AG04450 (cell line): ENCODE results near the gene RABGAP1L. TPM values are rescaled to one million over a fixed set of nuclear protein-coding genes. Genes with fewer than 3 reads are reported as not detected.
"Not testable (repeated sequence)": the region's sequence is repeated elsewhere in the genome, so short reads cannot be mapped to it uniquely, and the experiment has no call there.

ENCODE experiments used
- CTCF ChIA-PET: fragments of 300-600, 350-600 bp; formaldehyde crosslinking; extraction: SDS; loops from one replicate; lab custom pipeline; 2022; ENCODE audit warnings: antibody characterized with exemption, inconsistent platforms; lab: Charles Lee
- POLR2A ChIA-PET: fragments of 350-600 bp; formaldehyde crosslinking; extraction: SDS; loops from one replicate; lab custom pipeline; 2021; ENCODE audit warnings: antibody characterized with exemption, inconsistent platforms; lab: Yijun Ruan, JAX
- DNase-seq: peaks from one replicate; pipeline ENCODE4 v3.0.0-alpha.2; 2011; ENCODE audit warnings: low read depth, low spot score
- H3K27ac ChIP-seq: one replicate; pipeline ENCODE4 v1.5.1; 2012; ENCODE audit warnings: low read depth, low read length, control low read depth
- H3K27me3 ChIP-seq: one replicate; pipeline ENCODE4 v1.6.0; 2012; ENCODE audit warnings: low read length; ENCODE audit not compliant: control insufficient read depth, insufficient read depth
- H3K4me3 ChIP-seq: 2 replicates; pipeline ENCODE4 v1.5.1; 2011; ENCODE audit warnings: mild to moderate bottlenecking, low read depth, low read length, control low read depth
- H3K9me3 ChIP-seq: 2 replicates; pipeline ENCODE4 v1.5.1; 2012; ENCODE audit warnings: low read length; ENCODE audit not compliant: control insufficient read depth, insufficient read depth
- CTCF ChIP-seq: IDR thresholded peaks from 2 replicates; pipeline ENCODE4 v1.5.1; 2011; ENCODE audit warnings: low read depth, low read length, control low read depth, inconsistent platforms
- polyA plus RNA-seq: library from polyadenylated mRNA; depleted of rRNA; stranded (reverse); fragments of >200 nt; gene quantifications from 2 replicates; pipeline ENCODE4 v1.2.3, GENCODE V29; 2011

The RABGAP1L gene
- polyA plus RNA-seq, 1 experiment, result 21.2 TPM

DNA sequence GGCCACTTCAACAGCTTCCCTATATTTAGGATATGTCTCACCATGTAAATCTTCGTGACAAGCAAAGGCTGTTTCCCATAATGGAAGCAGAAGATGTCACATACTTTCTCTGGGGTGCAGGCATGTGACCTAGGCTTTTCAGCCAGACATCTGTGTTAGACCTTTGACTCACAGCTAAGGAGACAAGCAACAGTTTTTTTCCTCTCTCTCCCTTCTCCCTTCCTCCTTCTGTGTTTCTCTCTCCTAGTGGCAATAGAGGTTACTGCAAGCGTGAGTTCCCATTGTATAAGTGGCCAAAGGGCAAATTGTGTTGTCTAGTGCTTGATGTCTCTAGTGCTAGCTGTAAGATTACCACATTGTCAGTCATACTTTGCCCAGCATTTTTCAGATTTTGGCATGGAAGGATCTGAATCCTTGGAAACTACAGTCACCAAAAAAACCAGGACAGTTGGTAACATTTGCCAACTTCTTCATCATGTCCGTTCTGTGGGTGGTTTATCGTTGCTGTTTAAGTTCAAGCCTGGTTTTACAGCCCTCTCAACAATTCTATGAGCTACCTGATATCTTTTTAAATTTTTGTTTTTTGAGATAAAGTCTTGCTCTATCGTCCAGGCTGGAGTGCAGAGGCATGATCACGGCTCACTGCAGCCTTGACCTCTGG lies 44.4 kb upstream of the RABGAP1L start:
- POLR2A ChIA-PET, result no interaction called here

DNA sequence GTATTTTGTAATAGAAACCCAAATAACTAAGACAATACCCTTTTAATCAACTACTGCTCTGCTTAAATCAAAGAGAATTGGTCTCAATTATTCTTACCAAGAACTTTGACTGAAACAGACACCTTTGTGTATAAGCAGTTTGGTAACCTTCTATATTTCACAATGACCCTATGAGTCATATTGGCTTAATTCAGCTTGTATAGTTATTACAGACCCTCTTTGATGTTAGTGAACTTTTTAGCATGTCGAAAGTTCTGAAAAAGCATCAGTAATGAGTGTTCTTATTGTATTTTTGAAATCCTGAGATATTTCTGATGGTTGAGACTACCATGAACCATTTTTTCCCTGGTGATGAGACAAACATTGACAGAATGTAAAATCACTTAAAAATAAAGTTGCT lies 43.3 kb upstream of the RABGAP1L start:
- ChIA-PET POLR2A (no interaction called here), CTCF (no interaction called here)
- DNase-seq, result no peak
- Histone ChIP-seq H3K4me3 (no peak overlapping the region), H3K27me3 (peaks cover 5% of the 10 kb centered on the region), H3K27ac (no peak overlapping the region), H3K9me3 (no peaks in the 10 kb centered on the region)
- TF ChIP-seq CTCF, result no peak

More for the DNA sequence above, 44.4 kb upstream of the RABGAP1L start:
- DNase-seq, result peak; percentile 4
- TF ChIP-seq CTCF, result peak; percentile 80
- Histone ChIP-seq H3K4me3 (no peak overlapping the region), H3K27me3 (peaks cover 2% of the 10 kb centered on the region), H3K9me3 (no peaks in the 10 kb centered on the region), H3K27ac (no peak overlapping the region)
- CTCF ChIA-PET, result interaction anchor here (0.6 to 1.5 kb wide), 10 partner anchors 10 to 327 kb away, joined by 3 to 7 read pairs (median 4); no protein-coding TSS in a partner anchor

DNA sequence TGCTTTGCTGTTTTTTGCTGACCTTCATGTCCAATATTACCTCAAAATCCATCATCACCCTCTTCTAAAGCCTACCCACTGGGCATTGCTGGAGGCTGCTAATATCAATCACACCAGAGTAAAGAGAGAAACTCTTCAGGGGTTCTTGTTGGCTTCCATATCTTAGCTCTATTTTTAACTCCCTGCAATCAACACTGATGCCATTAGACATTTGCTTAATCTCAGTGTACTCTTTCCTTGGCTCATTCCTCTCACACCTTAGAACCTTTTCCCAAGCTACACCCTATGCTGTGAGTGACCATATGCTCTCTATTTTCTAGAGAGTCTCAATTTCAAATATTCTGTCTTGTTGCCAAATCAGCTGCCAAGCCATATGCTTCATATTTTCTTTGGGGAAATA lies 40.6 kb upstream of the RABGAP1L start:
- H3K27ac ChIP-seq, result no peak overlapping the region
- ChIA-PET POLR2A (no interaction called here), CTCF (interaction anchor here (0.7 kb wide), 1 partner anchor 610 kb away, joined by 6 read pairs; no protein-coding TSS in a partner anchor)
- H3K4me3 ChIP-seq, result no peak overlapping the region
- no peak for DNase-seq
- H3K9me3 ChIP-seq, result no peaks in the 10 kb centered on the region
- no peak for TF ChIP-seq CTCF
- peaks cover 9% of the 10 kb centered on the region for H3K27me3 ChIP-seq

DNA sequence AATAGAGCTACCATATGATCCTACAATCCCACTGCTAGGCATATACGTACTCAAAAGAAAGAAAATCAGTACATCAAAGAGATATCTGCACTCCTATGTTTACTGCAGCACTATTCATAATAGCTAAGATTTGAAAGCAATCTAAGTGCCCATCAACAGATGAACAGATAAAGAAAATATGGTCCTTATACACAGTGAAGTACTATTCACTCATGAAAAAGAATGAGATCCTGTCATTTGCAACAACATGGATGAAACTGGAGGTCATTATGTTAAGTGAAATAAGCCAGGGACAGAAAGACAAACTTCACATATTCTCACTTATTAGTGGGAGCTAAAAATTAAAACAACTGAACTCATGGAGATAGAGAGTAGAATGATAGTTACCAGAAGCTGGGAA lies 37.0 kb upstream of the RABGAP1L start:
- H3K4me3 ChIP-seq, CTCF ChIA-PET, DNase-seq, H3K27me3 ChIP-seq, H3K9me3 ChIP-seq, H3K27ac ChIP-seq, POLR2A ChIA-PET: not testable (repeated sequence)

GRCh38 chr1:174123843-174124242 lies 35.5 kb upstream of the RABGAP1L start:
- H3K27me3 ChIP-seq, result peaks cover 9% of the 10 kb centered on the region
- H3K9me3 ChIP-seq, result no peaks in the 10 kb centered on the region
- H3K27ac ChIP-seq, result no peak overlapping the region
- CTCF ChIA-PET, result no interaction called here
- TF ChIP-seq CTCF, result no peak
- no peak for DNase-seq
- H3K4me3 ChIP-seq, result no peak overlapping the region
- POLR2A ChIA-PET, result no interaction called here

DNA sequence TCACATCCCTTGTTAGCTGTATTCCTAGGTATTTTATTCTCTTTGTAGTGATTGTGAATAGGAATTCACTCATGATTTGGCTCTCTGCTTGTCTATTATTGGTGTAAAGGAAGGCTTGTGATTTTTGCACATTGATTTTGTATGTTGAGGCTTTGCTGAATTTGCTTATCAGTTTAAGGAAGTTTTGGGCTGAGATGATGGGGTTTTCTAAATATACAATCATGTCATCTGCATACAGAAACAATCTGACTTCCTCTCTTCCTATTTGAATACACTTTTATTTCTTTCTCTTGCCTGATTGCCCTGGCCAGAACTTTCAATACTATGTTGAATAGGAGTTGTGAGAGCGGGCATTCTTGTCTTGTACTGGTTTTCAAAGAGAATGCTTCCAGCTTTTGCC lies 32.1 kb upstream of the RABGAP1L start:
- H3K9me3 ChIP-seq, CTCF ChIA-PET, POLR2A ChIA-PET, H3K27me3 ChIP-seq, H3K4me3 ChIP-seq, H3K27ac ChIP-seq, DNase-seq: not testable (repeated sequence)
